ENCODE data around the gene SUGP1. TPM values are rescaled to one million over a fixed set of nuclear protein-coding genes. Genes with fewer than 3 reads are reported as not detected.

The SUGP1 gene
- total and polyA plus RNA-seq, 2 experiments from 2014 or later, result 25.6 to 50.5 TPM

DNA sequence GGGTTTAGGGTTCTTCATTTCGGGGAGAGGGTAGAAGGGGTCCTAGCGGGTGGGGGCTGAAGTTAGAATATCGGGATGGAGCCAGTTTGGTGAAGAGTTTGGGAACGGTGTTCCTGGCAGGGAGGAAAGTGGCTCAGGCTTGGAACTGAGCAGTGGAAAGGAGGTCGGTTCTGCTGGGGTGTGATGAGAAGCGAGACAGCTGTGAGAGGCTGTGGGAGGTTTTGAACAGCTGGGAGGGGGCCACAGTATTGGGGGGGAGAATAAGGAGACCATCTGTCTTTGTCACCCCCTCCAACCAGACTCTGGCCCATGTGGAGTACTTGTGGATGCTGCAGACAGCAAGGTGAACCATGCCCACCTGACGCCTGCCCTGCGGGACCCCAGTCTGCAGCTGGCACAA lies 46.2 kb downstream of the SUGP1 start:
- TF ChIP-seq EZH2phosphoT487 (IDR thresholded peaks at IDR 0.05; ENCODE audit: insufficient read depth, low read depth), result no peak
- no peak for TF ChIP-seq EZH2 (IDR thresholded peaks at IDR 0.05; ENCODE audit: insufficient read depth, poor library complexity, severe bottlenecking)
- Histone ChIP-seq H3K9me2 (ENCODE audit: insufficient read depth) (no peaks in the 10 kb centered on the region), H3F3A (ENCODE audit: insufficient read depth) (no peaks in the 10 kb centered on the region), H3K9me3 (ENCODE audit: low read depth) (no peaks in the 10 kb centered on the region), H3K4me3 (no peak overlapping the region), H4K20me1 (ENCODE audit: insufficient read depth) (no peaks in the 10 kb centered on the region), H3K4me2 (ENCODE audit: unreplicated experiment) (no peak overlapping the region), H3K27me3 (replicated peaks; ENCODE audit: insufficient read depth) (no peaks in the 10 kb centered on the region), H3K4me1 (ENCODE audit: insufficient read depth) (no peaks in the 10 kb centered on the region), H3K79me2 (ENCODE audit: insufficient read depth) (no peaks in the 10 kb centered on the region), H3K27ac (no peak overlapping the region), H2AFZ (no peak overlapping the region), H3K36me3 (ENCODE audit: low read depth) (no peaks in the 10 kb centered on the region), H3K9ac (no peak overlapping the region)
- WGBS, 2 experiments (ENCODE audit: low coverage in 1 of 2, low lambda C conversion rate in 2 of 2, missing lambda C conversion rate in 2 of 2), result 85 to 87% methylated on average over 8 of the region's 8 CpGs
- in situ Hi-C loops (cut with MboI), result no loop called here
- DNase-seq, result no peak

DNA sequence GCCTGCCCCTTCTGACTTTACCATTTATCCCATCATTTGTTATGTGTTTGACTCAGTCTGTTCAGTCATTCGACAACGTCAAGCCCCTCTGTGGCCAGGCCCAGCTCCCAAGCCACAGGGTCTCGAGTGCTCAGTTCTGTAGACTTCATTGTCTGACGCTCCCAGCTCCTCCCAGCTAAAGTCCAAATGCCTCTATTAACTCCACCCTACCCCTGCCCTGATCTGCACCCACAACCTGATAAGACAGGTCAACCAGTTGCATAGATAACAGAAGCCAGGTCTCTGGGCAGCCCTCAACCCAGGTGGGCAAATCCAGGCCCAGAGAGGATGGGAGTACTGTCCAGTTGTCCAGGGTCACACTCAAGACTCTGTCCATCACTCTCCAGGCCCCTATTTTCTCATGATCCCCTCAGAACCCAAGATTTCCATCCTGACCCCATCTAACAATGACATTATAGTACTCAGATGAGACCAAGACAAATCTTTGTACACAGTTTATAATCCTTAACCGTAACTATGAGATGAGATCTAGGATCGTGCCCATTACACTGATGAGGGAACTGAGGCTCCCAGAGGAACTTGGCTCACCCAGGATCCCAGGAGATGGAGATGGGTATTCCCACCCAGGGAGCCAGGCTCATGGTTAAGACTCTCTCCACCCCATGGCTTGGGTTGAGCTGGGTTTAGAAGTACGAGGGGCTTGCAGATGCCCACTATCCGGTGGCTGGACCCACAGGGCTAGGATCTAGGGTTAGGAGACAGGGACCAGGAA lies 48.3 kb downstream of the SUGP1 start:
- no peak for DNase-seq
- Histone ChIP-seq H2AFZ (peak overlapping the region; percentile 65), H3K27me3 (replicated peaks; ENCODE audit: insufficient read depth) (no peaks in the 10 kb centered on the region), H4K20me1 (ENCODE audit: insufficient read depth) (no peaks in the 10 kb centered on the region), H3K4me3 (peak overlapping the region; percentile 58), H3K4me2 (ENCODE audit: unreplicated experiment) (no peak overlapping the region), H3K9me2 (ENCODE audit: insufficient read depth) (no peaks in the 10 kb centered on the region), H3K4me1 (ENCODE audit: insufficient read depth) (no peaks in the 10 kb centered on the region), H3K79me2 (ENCODE audit: insufficient read depth) (no peaks in the 10 kb centered on the region), H3K36me3 (ENCODE audit: low read depth) (no peaks in the 10 kb centered on the region), H3F3A (ENCODE audit: insufficient read depth) (no peaks in the 10 kb centered on the region), H3K27ac (no peak overlapping the region), H3K9ac (no peak overlapping the region; the same call in 1 of the 2 replicates), H3K9me3 (ENCODE audit: low read depth) (no peaks in the 10 kb centered on the region)
- TF ChIP-seq EZH2phosphoT487 (IDR thresholded peaks at IDR 0.05; ENCODE audit: insufficient read depth, low read depth) (no peak), EZH2 (IDR thresholded peaks at IDR 0.05; ENCODE audit: insufficient read depth, poor library complexity, severe bottlenecking) (no peak)
- WGBS, 2 experiments (ENCODE audit: low coverage in 1 of 2, low lambda C conversion rate in 2 of 2, missing lambda C conversion rate in 2 of 2), result 85 to 89% methylated on average over 8 of the region's 8 CpGs
- in situ Hi-C loops (cut with MboI), result no loop called here

DNA sequence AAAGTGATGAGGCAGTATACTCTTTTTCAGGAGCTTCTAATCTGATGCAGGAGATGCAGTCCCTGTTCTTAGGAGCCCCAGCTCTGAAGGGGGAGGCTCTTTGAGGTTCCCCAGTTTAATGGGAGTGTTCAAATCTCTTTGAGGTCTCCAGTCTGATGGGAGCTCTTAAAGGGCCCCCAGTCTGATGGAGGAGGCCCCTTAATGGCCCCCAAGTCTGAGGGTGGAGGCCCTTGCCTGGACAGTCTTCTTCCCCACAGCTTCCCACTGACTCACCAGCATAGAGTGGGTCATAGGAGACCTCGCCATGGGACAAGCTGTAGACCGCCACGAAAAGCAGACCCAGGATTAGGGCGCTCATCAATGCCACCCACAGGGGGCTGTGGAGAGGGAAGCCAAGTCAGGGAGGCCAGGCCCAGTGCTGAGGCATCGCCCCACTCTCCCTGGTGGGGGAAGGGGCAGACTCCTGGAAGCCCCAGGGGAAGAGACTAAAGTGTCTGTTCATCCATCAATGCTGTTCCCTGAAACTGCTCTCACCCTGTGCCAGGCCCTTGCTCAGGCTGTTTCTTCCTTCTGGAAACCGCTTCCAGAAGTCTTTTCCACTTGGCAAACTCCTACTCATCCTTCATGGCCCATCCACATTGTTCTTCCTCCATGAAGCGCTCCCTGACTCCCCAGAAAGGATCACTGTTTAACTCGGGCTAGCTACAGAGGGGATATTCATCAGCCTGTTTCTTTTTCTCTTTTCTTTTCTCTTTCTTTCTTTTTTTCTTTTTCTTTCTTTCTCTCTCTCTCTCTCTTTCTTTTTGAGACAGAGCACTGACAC lies 49.3 kb downstream of the SUGP1 start:
- Histone ChIP-seq H2AFZ (no peak overlapping the region), H3K79me2 (ENCODE audit: insufficient read depth) (no peaks in the 10 kb centered on the region), H3K9ac (no peak overlapping the region), H3K9me2 (ENCODE audit: insufficient read depth) (no peaks in the 10 kb centered on the region), H3K27me3 (replicated peaks; ENCODE audit: insufficient read depth) (no peaks in the 10 kb centered on the region), H3K4me3 (no peak overlapping the region), H3K27ac (no peak overlapping the region), H4K20me1 (ENCODE audit: insufficient read depth) (no peaks in the 10 kb centered on the region), H3K9me3 (ENCODE audit: low read depth) (no peaks in the 10 kb centered on the region), H3K36me3 (ENCODE audit: low read depth) (no peaks in the 10 kb centered on the region), H3K4me2 (ENCODE audit: unreplicated experiment) (no peak overlapping the region), H3K4me1 (ENCODE audit: insufficient read depth) (no peaks in the 10 kb centered on the region), H3F3A (ENCODE audit: insufficient read depth) (no peaks in the 10 kb centered on the region)
- WGBS, 2 experiments (ENCODE audit: low coverage in 1 of 2, low lambda C conversion rate in 2 of 2, missing lambda C conversion rate in 2 of 2), result 96 to 99% methylated on average over 7 to 8 of the region's 8 CpGs
- in situ Hi-C loops (cut with MboI), result no loop called here
- no peak for DNase-seq
- no peak for TF ChIP-seq EZH2phosphoT487 (IDR thresholded peaks at IDR 0.05; ENCODE audit: insufficient read depth, low read depth)

DNA sequence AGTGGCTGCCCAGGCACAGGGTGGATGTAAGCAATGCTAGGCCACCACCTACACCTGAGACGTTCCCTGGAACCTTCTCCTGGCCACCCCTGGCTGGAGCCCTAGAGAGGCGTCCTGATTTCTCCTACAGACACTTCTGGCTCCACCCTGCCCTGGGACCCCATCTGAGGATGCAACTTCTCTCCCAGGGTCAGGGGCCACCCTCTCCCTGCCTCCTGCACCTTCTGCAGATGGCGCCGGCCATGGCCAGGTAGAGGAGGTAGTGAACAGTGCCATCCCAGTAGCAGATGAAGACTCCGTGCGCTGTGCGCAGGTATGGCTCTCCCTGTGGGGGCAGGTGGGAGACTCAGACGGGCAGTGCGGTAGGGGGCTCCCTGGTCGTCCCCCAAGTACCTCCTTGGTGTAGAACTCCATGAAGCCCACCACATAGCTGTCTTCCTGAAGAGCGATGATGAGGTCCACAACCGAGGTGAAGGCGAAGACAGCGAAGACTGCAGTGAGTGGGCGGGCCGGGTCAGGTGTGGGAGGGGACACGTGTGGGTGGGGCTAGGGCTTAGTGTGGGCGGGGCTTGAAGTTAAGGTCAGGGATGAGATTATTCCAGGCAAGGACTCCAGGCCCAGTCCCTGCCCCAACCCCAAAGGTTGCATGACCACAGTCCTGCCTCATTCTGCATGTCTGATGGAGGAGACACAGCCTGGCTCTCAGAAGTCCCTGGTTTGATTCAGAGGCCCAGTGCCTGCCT lies 50.2 kb downstream of the SUGP1 start:
- 70 to 86% methylated on average over 16 to 18 of the region's 18 CpGs for WGBS, 2 experiments (ENCODE audit: low coverage in 1 of 2, low lambda C conversion rate in 2 of 2, missing lambda C conversion rate in 2 of 2)
- TF ChIP-seq EZH2phosphoT487 (IDR thresholded peaks at IDR 0.05; ENCODE audit: insufficient read depth, low read depth), result no peak

More for the DNA sequence above, 50.2 kb downstream of the SUGP1 start:
- no peak overlapping the region for H3K27ac ChIP-seq
- H3K4me3 ChIP-seq, result no peak overlapping the region
- no peaks in the 10 kb centered on the region for H3K36me3 ChIP-seq (ENCODE audit: low read depth)
- no peak for DNase-seq
- in situ Hi-C loops (cut with MboI), result no loop called here
- H3K27me3 ChIP-seq (replicated peaks; ENCODE audit: insufficient read depth), result no peaks in the 10 kb centered on the region
- H3K9me2 ChIP-seq (ENCODE audit: insufficient read depth), result no peaks in the 10 kb centered on the region
- H3K9me3 ChIP-seq (ENCODE audit: low read depth), result no peaks in the 10 kb centered on the region
- no peaks in the 10 kb centered on the region for H3K4me1 ChIP-seq (ENCODE audit: insufficient read depth)
- no peak overlapping the region for H3K4me2 ChIP-seq (ENCODE audit: unreplicated experiment)
- no peaks in the 10 kb centered on the region for H4K20me1 ChIP-seq (ENCODE audit: insufficient read depth)
- no peak overlapping the region for H2AFZ ChIP-seq
- no peaks in the 10 kb centered on the region for H3K79me2 ChIP-seq (ENCODE audit: insufficient read depth)
- H3K9ac ChIP-seq, result no peak overlapping the region
- H3F3A ChIP-seq (ENCODE audit: insufficient read depth), result no peaks in the 10 kb centered on the region

All from GM23248 (cell line).